ENCODE measurements around the gene HELB. TPM values are rescaled to one million over a fixed set of nuclear protein-coding genes. Genes with fewer than 3 reads are reported as not detected.

Gene HELB
- total and polyA plus RNA-seq, 2 of the 8 experiments (the other 6 are each of a cell fraction or from before 2014, with no cell fraction given), result 1.8 to 7.6 TPM

DNA sequence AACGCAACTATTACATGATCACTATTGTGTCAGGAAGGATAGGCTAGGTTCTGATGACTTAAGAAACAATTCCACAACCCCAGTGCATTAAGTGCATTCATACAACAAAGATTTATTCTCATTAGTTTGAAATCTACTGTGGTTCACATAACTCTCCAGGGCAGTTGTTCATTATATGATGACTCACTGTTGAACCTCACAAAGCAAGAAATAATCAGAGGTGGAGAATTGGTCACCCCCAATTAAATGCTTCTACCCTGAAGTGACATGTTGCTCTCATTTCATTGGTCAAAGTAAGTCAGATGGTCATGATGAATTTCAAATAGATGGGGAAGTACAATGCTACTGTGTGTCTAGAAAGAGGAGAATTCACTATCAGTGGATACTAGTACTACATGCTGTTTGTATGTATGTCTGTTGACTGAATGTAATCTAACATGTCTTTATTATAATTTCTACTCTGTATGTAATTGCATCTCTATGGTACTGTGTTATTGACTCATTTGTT is 6.1 kb upstream of the HELB start (continued):
- TF ChIP-seq, protein P1, sequence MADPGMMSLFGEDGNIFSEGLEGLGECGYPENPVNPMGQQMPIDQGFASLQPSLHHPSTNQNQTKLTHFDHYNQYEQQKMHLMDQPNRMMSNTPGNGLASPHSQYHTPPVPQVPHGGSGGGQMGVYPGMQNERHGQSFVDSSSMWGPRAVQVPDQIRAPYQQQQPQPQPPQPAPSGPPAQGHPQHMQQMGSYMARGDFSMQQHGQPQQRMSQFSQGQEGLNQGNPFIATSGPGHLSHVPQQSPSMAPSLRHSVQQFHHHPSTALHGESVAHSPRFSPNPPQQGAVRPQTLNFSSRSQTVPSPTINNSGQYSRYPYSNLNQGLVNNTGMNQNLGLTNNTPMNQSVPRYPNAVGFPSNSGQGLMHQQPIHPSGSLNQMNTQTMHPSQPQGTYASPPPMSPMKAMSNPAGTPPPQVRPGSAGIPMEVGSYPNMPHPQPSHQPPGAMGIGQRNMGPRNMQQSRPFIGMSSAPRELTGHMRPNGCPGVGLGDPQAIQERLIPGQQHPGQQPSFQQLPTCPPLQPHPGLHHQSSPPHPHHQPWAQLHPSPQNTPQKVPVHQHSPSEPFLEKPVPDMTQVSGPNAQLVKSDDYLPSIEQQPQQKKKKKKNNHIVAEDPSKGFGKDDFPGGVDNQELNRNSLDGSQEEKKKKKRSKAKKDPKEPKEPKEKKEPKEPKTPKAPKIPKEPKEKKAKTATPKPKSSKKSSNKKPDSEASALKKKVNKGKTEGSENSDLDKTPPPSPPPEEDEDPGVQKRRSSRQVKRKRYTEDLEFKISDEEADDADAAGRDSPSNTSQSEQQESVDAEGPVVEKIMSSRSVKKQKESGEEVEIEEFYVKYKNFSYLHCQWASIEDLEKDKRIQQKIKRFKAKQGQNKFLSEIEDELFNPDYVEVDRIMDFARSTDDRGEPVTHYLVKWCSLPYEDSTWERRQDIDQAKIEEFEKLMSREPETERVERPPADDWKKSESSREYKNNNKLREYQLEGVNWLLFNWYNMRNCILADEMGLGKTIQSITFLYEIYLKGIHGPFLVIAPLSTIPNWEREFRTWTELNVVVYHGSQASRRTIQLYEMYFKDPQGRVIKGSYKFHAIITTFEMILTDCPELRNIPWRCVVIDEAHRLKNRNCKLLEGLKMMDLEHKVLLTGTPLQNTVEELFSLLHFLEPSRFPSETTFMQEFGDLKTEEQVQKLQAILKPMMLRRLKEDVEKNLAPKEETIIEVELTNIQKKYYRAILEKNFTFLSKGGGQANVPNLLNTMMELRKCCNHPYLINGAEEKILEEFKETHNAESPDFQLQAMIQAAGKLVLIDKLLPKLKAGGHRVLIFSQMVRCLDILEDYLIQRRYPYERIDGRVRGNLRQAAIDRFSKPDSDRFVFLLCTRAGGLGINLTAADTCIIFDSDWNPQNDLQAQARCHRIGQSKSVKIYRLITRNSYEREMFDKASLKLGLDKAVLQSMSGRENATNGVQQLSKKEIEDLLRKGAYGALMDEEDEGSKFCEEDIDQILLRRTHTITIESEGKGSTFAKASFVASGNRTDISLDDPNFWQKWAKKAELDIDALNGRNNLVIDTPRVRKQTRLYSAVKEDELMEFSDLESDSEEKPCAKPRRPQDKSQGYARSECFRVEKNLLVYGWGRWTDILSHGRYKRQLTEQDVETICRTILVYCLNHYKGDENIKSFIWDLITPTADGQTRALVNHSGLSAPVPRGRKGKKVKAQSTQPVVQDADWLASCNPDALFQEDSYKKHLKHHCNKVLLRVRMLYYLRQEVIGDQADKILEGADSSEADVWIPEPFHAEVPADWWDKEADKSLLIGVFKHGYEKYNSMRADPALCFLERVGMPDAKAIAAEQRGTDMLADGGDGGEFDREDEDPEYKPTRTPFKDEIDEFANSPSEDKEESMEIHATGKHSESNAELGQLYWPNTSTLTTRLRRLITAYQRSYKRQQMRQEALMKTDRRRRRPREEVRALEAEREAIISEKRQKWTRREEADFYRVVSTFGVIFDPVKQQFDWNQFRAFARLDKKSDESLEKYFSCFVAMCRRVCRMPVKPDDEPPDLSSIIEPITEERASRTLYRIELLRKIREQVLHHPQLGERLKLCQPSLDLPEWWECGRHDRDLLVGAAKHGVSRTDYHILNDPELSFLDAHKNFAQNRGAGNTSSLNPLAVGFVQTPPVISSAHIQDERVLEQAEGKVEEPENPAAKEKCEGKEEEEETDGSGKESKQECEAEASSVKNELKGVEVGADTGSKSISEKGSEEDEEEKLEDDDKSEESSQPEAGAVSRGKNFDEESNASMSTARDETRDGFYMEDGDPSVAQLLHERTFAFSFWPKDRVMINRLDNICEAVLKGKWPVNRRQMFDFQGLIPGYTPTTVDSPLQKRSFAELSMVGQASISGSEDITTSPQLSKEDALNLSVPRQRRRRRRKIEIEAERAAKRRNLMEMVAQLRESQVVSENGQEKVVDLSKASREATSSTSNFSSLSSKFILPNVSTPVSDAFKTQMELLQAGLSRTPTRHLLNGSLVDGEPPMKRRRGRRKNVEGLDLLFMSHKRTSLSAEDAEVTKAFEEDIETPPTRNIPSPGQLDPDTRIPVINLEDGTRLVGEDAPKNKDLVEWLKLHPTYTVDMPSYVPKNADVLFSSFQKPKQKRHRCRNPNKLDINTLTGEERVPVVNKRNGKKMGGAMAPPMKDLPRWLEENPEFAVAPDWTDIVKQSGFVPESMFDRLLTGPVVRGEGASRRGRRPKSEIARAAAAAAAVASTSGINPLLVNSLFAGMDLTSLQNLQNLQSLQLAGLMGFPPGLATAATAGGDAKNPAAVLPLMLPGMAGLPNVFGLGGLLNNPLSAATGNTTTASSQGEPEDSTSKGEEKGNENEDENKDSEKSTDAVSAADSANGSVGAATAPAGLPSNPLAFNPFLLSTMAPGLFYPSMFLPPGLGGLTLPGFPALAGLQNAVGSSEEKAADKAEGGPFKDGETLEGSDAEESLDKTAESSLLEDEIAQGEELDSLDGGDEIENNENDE (IDR thresholded peaks at IDR 0.05; ENCODE audit: insufficient replicate concordance, low read length), result no peak
- TF ChIP-seq CBX5 (IDR thresholded peaks at IDR 0.05; ENCODE audit: low read depth, low read length), result no peak
- TF ChIP-seq GTF2F1 (IDR thresholded peaks at IDR 0.05; ENCODE audit: borderline replicate concordance, low read depth, low read length), result no peak
- no peak for TF ChIP-seq EP300 (IDR thresholded peaks at IDR 0.05; ENCODE audit: borderline replicate concordance in 1 of 2, low read depth in 2 of 2, low read length in 2 of 2)
- no peak for TF ChIP-seq SIX5 (IDR thresholded peaks at IDR 0.05; ENCODE audit: low read depth, low read length)
- no peak for TF ChIP-seq HDAC2 (IDR thresholded peaks at IDR 0.05; ENCODE audit: borderline replicate concordance in 1 of 2, low read depth in 2 of 2, low read length in 2 of 2)
- no peak for TF ChIP-seq TAF7 (optimal IDR thresholded peaks at IDR 0.05; ENCODE audit: borderline replicate concordance, low read depth, low read length)
- no peak for TF ChIP-seq PHF8 (conservative IDR thresholded peaks at IDR 0.05; ENCODE audit: low read depth, low read length)
- TF ChIP-seq, protein P2, sequence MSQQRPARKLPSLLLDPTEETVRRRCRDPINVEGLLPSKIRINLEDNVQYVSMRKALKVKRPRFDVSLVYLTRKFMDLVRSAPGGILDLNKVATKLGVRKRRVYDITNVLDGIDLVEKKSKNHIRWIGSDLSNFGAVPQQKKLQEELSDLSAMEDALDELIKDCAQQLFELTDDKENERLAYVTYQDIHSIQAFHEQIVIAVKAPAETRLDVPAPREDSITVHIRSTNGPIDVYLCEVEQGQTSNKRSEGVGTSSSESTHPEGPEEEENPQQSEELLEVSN (IDR thresholded peaks at IDR 0.05), result no peak
- no peak for TF ChIP-seq ASH2L (IDR thresholded peaks at IDR 0.05; ENCODE audit: low read length)
